ENCODE data around the gene CDC42BPA.
"Not testable (repeated sequence)": the region's sequence is repeated elsewhere in the genome, so short reads cannot be mapped to it uniquely, and the experiment has no call there.

CDC42BPA gene

GRCh38 chr1:226962421-226963391 is 355.6 kb downstream of the CDC42BPA start:
- DNase-seq (ENCODE audit: low spot score) = no peak

GRCh38 chr1:226960944-226961765 is 357.1 kb downstream of the CDC42BPA start:
- DNase-seq (ENCODE audit: low spot score) = no peak

DNA sequence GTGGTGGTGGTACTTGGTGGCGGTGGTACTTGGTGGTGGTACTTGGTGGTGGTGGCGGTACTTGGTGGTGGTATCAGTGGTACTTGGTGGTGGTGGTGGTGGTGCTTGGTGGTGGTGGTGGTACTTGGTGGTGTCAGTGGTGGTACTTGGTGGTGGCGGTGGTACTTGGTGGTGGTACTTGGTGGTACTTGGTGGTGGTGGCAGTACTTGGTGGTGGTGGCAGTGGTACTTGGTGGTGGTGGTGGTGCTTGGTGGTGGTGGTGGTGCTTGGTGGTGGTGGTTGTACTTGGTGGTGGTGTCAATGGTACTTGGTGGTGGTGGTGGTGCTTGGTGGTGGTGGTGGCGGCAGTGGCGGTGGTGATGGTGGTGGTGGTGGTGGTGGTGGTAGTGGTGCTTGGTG is 358.0 kb downstream of the CDC42BPA start:
- no peak for DNase-seq (ENCODE audit: low spot score)

- DNase-seq (ENCODE audit: low spot score) = no peak
These were observed 360.0 kb downstream of the CDC42BPA start for GRCh38 chr1:226958300-226958699.

GRCh38 chr1:226957714-226958113 is 360.6 kb downstream of the CDC42BPA start:
- DNase-seq (ENCODE audit: low spot score) = no peak

DNA sequence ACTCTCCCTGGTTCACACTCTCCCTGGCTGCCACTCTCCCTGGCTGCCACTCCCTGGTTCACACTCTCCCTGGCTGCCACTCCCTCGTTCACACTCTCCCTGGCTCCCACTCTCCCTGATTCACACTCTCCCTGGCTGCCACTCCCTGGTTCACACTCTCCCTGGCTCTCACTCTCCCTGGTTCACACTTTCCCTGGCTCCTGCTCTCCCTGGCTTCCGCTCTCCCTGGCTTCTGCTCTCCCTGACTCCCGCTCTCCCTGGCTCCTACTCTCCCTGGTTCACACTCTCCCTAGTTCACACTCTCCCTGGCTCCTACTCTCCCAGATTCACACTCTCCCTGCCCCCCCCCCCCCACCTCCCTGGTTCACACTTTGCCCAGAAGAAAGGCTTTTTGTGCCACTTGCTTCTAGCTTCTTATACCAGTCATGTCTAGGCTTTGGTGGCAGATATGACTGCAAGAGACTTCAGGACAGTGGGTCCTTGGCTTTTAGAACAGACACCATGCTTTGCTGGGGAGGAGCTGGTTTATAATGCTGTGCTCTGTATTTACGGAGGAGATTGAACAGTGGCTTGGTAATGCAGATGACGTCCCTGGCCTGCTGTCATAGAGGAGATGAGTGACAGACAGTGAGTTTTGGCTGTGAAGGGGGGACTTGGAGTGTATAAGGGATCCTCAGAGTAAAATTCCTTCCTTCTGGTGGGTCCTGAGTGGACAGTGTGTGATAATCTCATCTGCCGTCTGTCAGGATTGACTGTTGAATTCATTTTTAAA is 361.2 kb downstream of the CDC42BPA start:
- DNase-seq (ENCODE audit: low spot score) = no peak

- DNase-seq (ENCODE audit: low spot score) = not testable (repeated sequence)
These were observed 362.4 kb downstream of the CDC42BPA start for GRCh38 chr1:226955857-226956256.

DNA sequence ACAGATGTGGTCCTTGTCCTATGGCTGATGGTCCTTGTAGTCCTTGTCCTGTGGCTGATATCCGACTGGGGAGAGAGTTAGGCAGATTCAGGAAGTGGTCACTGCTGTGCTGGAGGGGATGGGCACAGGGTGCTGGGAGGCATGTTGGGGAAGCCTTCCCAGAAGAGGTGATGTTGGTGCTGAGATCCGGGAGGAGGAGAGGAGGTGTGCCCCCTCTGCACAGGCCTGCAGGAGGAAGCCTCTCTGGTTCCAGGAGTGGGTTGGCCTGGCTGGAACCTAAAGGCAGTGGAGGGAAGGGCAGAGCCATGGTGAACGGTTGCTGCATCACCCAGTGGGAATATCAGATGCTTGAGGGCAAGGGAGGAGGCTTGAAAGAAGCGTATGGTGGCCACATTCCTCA is 363.5 kb downstream of the CDC42BPA start:
- no peak for DNase-seq (ENCODE audit: low spot score)

DNA sequence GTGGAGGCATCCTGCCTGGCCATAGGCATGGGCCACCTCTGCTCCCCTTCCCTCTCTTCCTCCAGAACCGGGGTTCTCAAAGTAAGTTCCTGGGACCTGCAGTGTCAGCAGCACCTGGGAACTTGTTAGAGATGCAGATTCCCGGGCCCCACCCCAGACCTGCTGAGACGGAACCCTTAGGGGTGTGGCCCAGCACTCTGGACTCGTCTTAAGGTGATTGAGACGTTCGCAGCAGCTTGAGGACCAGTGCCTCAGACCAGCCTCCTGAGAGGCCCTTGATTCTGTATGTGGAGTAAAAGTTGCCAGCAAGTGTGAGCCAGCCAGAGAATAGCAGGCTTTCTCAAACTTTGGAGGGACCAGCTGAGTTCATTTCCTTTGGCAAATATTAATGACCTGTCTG is 364.0 kb downstream of the CDC42BPA start:
- DNase-seq (ENCODE audit: low spot score) = no peak

GRCh38 chr1:226953175-226953800 is 365.0 kb downstream of the CDC42BPA start:
- no peak for DNase-seq (ENCODE audit: low spot score)

DNA sequence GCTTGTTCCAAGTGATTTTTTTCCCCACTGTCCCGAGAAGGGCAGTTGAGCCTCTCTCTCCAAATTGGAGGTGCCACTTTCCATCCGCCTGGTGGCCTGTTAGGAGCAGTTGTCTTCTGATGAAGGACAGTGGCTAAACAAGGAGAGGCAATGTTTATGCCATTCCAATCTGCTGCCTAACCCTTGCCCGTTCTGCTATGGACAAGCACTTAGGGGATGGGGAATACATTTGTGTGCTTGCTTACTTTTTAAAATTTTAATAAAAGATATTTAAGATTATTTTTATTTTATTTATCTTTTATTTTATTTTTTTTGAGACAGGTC is 366.2 kb downstream of the CDC42BPA start:
- DNase-seq (ENCODE audit: low spot score) = no peak

GRCh38 chr1:226951286-226952117 is 366.8 kb downstream of the CDC42BPA start:
- DNase-seq (ENCODE audit: low spot score) = no peak

- DNase-seq (ENCODE audit: low spot score) = no peak
These were observed 367.4 kb downstream of the CDC42BPA start for GRCh38 chr1:226950871-226951270.

DNA sequence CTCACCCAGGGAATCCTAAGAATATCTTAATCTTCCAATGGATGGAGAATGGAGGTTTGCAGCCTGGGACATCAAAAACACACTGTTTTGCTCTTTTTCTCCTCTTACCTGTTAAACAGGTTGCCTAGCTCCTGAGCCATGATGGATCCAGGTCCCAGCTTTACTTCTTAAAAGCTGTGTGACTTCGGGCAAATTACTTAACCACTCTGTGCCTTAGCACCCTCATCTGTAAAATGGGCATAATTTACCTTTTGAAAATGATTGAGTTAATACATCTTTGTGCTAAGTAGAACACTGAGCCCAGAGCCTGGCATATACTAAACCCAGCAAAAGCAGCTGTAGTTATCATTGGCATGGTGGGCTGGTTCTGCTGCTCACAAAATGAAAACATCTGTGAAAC is 368.0 kb downstream of the CDC42BPA start:
- DNase-seq (ENCODE audit: low spot score) = no peak

DNA sequence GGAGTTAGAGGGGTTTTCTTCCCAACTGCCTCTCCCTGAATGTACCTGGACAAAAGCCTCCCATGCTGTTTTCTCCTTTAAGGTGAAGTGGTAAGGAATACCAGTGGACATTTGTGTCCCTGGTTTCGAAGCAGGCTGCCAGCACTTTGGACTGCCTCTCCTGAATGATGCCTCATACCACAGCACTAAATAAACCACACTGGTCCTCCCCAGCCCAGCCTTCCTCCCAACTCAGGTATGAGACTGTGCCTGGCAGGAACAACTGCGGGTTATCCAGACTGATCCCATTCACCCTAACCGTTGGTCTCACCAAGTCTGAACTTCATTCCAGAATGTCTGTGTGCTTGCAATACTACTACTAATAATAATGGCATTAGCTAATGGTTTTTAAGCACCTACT is 368.9 kb downstream of the CDC42BPA start:
- no peak for DNase-seq (ENCODE audit: low spot score)

GRCh38 chr1:226948996-226949395 is 369.3 kb downstream of the CDC42BPA start:
- no peak for DNase-seq (ENCODE audit: low spot score)

DNA sequence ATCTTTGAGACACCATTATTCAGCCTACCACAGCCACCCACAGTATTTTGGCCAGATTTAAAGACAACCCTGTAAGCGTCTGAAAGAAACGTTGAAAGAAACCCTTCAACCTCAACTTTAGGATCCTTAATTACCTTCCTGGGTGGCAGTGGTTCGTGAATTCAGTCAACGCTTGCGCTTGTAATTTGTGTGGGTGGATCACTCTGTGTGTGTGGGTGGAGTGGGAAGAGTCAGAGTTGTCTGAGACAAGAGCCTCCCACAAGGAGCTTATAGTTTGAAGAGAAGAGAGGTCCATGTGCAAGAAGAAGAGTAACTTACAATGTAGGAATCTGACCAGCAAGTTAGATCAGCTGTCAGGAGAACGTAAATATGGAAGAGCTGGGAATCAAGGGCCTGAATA is 369.8 kb downstream of the CDC42BPA start:
- DNase-seq (ENCODE audit: low spot score) = no peak

GRCh38 chr1:226948051-226948450 is 370.2 kb downstream of the CDC42BPA start:
- no peak for DNase-seq (ENCODE audit: low spot score)

GRCh38 chr1:226946841-226947240 is 371.5 kb downstream of the CDC42BPA start:
- DNase-seq (ENCODE audit: low spot score) = no peak

- DNase-seq (ENCODE audit: low spot score) = no peak
These were observed 372.0 kb downstream of the CDC42BPA start for GRCh38 chr1:226946285-226946684.

DNA sequence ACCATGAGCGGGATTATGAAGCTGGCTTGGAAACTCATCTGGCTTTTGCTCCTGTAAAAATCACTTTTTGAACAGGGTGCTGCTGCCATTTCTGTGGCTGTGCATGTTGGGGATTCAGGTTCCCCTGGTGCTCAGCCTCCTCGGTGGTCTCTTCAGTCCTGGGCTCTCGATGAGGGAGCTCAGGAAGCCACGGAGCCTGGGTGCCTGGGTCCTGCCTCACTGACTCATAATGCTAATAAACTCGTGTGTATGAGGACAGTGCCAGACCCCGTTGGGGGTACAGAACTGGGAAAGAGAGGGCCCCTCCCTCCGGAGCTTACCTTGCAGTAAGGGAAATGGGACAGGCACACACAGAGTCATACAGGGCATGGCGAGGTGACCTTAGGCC is 372.4 kb downstream of the CDC42BPA start:
- no peak for DNase-seq (ENCODE audit: low spot score)

All from RKO (cell line).